Uterus (tissue), 2 donors: ENCODE measurements around the gene DMRTB1.

Experiments
- POLR2A ChIP-seq, 2 donors: fragments of 450-650 bp; IDR thresholded peaks; one replicate each; pipeline ENCODE4 v1.6.1; 2016; ENCODE audit warnings: antibody characterized with exemption in 2 of 2, mild to moderate bottlenecking in 1 of 2, moderate library complexity in 1 of 2
- TF ChIP-seq, protein P1 (sequence below), 4 experiments: fragments of 200-600 bp in 2 of 4; fragments of 450-650 bp in 2 of 4; sonication (generic) in 2 of 4; IDR thresholded peaks; one replicate each; pipeline ENCODE4 v1.5.1; 2016 to 2019; ENCODE audit warnings: antibody characterized with exemption in 4 of 4, mild to moderate bottlenecking in 2 of 4, moderate library complexity in 1 of 4

DNA sequence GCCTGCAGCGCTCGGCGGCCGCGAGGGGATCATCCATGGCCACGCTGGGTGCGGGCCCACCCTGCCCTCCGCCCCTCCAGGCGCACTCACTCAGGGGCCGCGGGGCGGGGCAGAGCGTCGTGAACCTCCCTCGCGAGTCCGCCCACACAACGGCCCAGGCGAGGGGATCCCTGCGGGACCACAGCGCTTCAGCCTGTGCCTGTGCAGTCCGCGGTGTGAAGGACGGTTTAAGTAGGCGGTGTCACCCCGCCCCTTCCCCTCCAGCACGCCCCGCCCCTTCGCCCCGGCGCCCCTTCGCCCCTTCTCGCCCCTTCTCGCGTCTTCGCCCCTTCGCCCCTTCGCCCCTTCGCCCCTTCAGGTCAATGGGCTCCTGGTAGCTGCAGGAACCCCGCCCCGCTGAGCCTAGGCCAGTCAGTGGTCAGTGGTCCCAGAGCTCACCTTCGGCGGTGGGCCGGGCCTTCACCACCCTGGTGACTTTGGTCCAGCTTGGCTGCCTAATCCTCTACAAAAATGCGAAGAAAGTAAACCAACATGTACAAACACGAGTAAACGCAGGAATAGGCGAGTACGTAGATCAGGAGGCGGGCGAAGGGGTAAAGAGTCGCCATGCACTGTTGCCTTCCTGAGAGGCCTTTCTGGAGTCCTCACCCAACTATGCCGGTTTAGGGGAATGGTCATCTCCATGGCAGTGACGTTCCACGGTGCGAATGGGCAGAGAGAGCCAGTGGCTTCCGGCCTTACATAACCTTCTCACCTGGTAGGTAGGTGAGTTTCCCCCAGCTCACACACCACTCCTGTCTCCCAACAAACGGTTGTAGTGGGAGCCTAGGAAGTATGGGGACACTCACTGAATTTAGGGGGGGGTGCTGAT, 19.6 kb upstream of the DMRTB1 start:
- TF ChIP-seq, protein P1, sequence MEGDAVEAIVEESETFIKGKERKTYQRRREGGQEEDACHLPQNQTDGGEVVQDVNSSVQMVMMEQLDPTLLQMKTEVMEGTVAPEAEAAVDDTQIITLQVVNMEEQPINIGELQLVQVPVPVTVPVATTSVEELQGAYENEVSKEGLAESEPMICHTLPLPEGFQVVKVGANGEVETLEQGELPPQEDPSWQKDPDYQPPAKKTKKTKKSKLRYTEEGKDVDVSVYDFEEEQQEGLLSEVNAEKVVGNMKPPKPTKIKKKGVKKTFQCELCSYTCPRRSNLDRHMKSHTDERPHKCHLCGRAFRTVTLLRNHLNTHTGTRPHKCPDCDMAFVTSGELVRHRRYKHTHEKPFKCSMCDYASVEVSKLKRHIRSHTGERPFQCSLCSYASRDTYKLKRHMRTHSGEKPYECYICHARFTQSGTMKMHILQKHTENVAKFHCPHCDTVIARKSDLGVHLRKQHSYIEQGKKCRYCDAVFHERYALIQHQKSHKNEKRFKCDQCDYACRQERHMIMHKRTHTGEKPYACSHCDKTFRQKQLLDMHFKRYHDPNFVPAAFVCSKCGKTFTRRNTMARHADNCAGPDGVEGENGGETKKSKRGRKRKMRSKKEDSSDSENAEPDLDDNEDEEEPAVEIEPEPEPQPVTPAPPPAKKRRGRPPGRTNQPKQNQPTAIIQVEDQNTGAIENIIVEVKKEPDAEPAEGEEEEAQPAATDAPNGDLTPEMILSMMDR (IDR thresholded peaks at IDR 0.05): no peak
- TF ChIP-seq POLR2A (IDR thresholded peaks at IDR 0.05): no peak
